SH-SY5Y (cell line): ENCODE data around the gene ZNF497.

Experiments
- GATA2 ChIP-seq: IDR thresholded peaks from 2 replicates; pipeline ENCODE4 v1.6.1; 2011; ENCODE audit warnings: mild to moderate bottlenecking, low read depth, low read length
- GATA3 ChIP-seq: IDR thresholded peaks from 2 replicates; pipeline ENCODE4 v1.6.1; 2011; ENCODE audit warnings: low read depth, mild to moderate bottlenecking, low read length, moderate library complexity

GRCh38 chr19:58368561-58369360 lies 6.2 kb upstream of the ZNF497 start:
- TF ChIP-seq GATA3 (no peak), GATA2 (no peak)
